ENCODE measurements around the gene SDR42E1.
"Not testable (repeated sequence)": the region's sequence is repeated elsewhere in the genome, so short reads cannot be mapped to it uniquely, and the experiment has no call there.

SDR42E1 gene

GRCh38 chr16:82017911-82018568 is 6.8 kb upstream of the SDR42E1 start:
- no peak for TF ChIP-seq CTCF (IDR thresholded peaks at IDR 0.05; ENCODE audit: extremely low read depth, missing control alignments)
- DNase-seq (ENCODE audit: low spot score): no peak

GRCh38 chr16:82016964-82017363 is 5.7 kb upstream of the SDR42E1 start:
- TF ChIP-seq CTCF (IDR thresholded peaks at IDR 0.05; ENCODE audit: extremely low read depth, missing control alignments): no peak
- DNase-seq (ENCODE audit: low spot score): no peak

- DNase-seq (ENCODE audit: low spot score): no peak
- no peak for TF ChIP-seq CTCF (IDR thresholded peaks at IDR 0.05; ENCODE audit: extremely low read depth, missing control alignments)
Measured at GRCh38 chr16:82016263-82016662, 5.0 kb upstream of the SDR42E1 start.

GRCh38 chr16:82013139-82013538 is 1.9 kb upstream of the SDR42E1 start:
- no peak for DNase-seq (ENCODE audit: low spot score)
- no peak for TF ChIP-seq CTCF (IDR thresholded peaks at IDR 0.05; ENCODE audit: extremely low read depth, missing control alignments)

- no peak for TF ChIP-seq CTCF (IDR thresholded peaks at IDR 0.05; ENCODE audit: extremely low read depth, missing control alignments)
- DNase-seq (ENCODE audit: low spot score): no peak
Measured at GRCh38 chr16:82010649-82011048, 621 bp downstream of the SDR42E1 start.

- not testable (repeated sequence) for DNase-seq (ENCODE audit: low spot score)
Measured at GRCh38 chr16:82009789-82010188, 1.5 kb downstream of the SDR42E1 start.

- no peak for DNase-seq (ENCODE audit: low spot score)
- TF ChIP-seq CTCF (IDR thresholded peaks at IDR 0.05; ENCODE audit: extremely low read depth, missing control alignments): no peak
Measured at GRCh38 chr16:82008957-82009592, 2.2 kb downstream of the SDR42E1 start.

GRCh38 chr16:82007189-82007588 is 4.1 kb downstream of the SDR42E1 start:
- DNase-seq (ENCODE audit: low spot score): no peak
- TF ChIP-seq CTCF (IDR thresholded peaks at IDR 0.05; ENCODE audit: extremely low read depth, missing control alignments): no peak

Measured in GM20000 (cell line).